ENCODE results near the gene KIT.

The KIT gene

DNA sequence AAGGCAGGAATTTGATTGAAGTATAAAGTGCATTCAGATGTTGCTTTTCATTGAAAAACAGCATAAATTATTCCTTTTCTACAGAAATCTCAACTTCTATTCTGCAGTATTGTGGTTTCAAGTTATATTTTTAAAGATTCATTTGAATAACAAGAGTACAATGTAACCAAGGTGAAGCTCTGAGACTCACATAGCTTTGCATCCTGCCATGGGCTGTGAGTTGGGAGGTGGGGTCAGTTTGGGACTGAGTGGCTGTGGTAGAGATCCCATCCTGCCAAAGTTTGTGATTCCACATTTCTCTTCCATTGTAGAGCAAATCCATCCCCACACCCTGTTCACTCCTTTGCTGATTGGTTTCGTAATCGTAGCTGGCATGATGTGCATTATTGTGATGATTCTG, 69.2 kb downstream of the KIT start:
- no peak overlapping the region for H3K4me3 ChIP-seq (ENCODE audit: severe bottlenecking)
- no peak overlapping the region for H3K27ac ChIP-seq (ENCODE audit: poor library complexity, severe bottlenecking)
- no peaks in the 10 kb centered on the region for H3K4me1 ChIP-seq (ENCODE audit: insufficient read depth, poor library complexity, severe bottlenecking)
- ATAC-seq (ENCODE audit: low read depth) = no peak
- DNase-seq (ENCODE audit: low spot score) = no peak
- no peaks in the 10 kb centered on the region for H3K27me3 ChIP-seq (ENCODE audit: insufficient read depth, poor library complexity, severe bottlenecking)
- TF ChIP-seq CTCF (IDR thresholded peaks at IDR 0.05; ENCODE audit: poor library complexity, severe bottlenecking) = no peak
- H3K9me3 ChIP-seq (ENCODE audit: severe bottlenecking) = no peaks in the 10 kb centered on the region
- no peaks in the 10 kb centered on the region for H3K36me3 ChIP-seq (ENCODE audit: low read depth)

DNA sequence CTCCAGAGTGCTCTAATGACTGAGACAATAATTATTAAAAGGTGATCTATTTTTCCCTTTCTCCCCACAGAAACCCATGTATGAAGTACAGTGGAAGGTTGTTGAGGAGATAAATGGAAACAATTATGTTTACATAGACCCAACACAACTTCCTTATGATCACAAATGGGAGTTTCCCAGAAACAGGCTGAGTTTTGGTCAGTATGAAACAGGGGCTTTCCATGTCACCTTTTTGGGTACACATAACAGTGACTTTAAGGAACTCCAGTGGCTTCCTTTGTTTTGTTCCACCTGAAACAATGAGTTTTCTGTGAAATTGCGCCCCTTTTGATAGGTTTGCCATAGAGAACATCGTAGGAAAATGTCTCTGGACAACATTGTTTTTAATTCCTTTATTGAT, 69.6 kb downstream of the KIT start:
- ATAC-seq (ENCODE audit: low read depth) (no peak), DNase-seq (ENCODE audit: low spot score) (no peak)
- no peak overlapping the region for H3K4me3 ChIP-seq (ENCODE audit: severe bottlenecking)
- no peaks in the 10 kb centered on the region for H3K4me1 ChIP-seq (ENCODE audit: insufficient read depth, poor library complexity, severe bottlenecking)
- H3K27me3 ChIP-seq (ENCODE audit: insufficient read depth, poor library complexity, severe bottlenecking) = no peaks in the 10 kb centered on the region
- no peaks in the 10 kb centered on the region for H3K36me3 ChIP-seq (ENCODE audit: low read depth)
- no peaks in the 10 kb centered on the region for H3K9me3 ChIP-seq (ENCODE audit: severe bottlenecking)
- TF ChIP-seq CTCF (IDR thresholded peaks at IDR 0.05; ENCODE audit: poor library complexity, severe bottlenecking) = no peak
- H3K27ac ChIP-seq (ENCODE audit: poor library complexity, severe bottlenecking) = no peak overlapping the region

DNA sequence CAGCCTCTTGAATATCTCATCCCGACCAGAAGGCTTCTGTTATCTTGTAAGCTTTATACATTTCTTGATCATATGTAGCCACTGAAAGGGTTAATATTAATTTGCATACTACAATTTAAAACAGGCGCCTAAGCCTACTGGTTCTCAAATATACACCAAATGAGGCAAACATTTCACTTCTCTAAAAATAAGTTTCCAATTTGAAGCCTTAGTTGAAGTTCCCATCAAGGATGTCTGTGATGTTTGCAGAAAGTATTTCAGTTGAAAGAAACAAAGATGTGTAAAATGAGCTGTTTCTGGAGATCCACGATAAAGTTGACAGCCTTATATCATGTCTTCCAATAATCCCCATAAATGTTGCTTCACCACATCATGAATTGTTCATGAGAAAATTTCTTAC, 70.6 kb downstream of the KIT start:
- Histone ChIP-seq H3K4me3 (ENCODE audit: severe bottlenecking) (no peak overlapping the region), H3K9me3 (ENCODE audit: severe bottlenecking) (no peaks in the 10 kb centered on the region), H3K27ac (ENCODE audit: poor library complexity, severe bottlenecking) (no peak overlapping the region), H3K27me3 (ENCODE audit: insufficient read depth, poor library complexity, severe bottlenecking) (no peaks in the 10 kb centered on the region), H3K4me1 (ENCODE audit: insufficient read depth, poor library complexity, severe bottlenecking) (no peaks in the 10 kb centered on the region), H3K36me3 (ENCODE audit: low read depth) (no peaks in the 10 kb centered on the region)
- DNase-seq (ENCODE audit: low spot score) = no peak
- ATAC-seq (ENCODE audit: low read depth) = no peak
- TF ChIP-seq CTCF (IDR thresholded peaks at IDR 0.05; ENCODE audit: poor library complexity, severe bottlenecking) = no peak

DNA sequence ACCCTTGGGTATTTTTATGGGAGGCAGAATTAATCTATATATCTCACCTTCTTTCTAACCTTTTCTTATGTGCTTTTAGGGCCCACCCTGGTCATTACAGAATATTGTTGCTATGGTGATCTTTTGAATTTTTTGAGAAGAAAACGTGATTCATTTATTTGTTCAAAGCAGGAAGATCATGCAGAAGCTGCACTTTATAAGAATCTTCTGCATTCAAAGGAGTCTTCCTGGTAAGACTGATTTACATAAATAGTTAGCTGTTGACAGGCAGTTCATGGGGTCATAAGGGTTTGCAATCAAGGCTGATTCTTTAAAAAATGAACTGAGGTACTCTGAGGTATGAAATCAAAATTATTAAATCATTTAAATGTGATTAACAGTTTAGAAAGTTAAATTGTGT, 71.5 kb downstream of the KIT start:
- Histone ChIP-seq H3K27ac (ENCODE audit: poor library complexity, severe bottlenecking) (no peak overlapping the region), H3K4me1 (ENCODE audit: insufficient read depth, poor library complexity, severe bottlenecking) (no peaks in the 10 kb centered on the region), H3K9me3 (ENCODE audit: severe bottlenecking) (no peaks in the 10 kb centered on the region), H3K36me3 (ENCODE audit: low read depth) (no peaks in the 10 kb centered on the region), H3K4me3 (ENCODE audit: severe bottlenecking) (no peak overlapping the region), H3K27me3 (ENCODE audit: insufficient read depth, poor library complexity, severe bottlenecking) (no peaks in the 10 kb centered on the region)
- TF ChIP-seq CTCF (IDR thresholded peaks at IDR 0.05; ENCODE audit: poor library complexity, severe bottlenecking) = no peak
- ATAC-seq (ENCODE audit: low read depth) = no peak
- no peak for DNase-seq (ENCODE audit: low spot score)

- Histone ChIP-seq H3K36me3 (ENCODE audit: low read depth) (no peaks in the 10 kb centered on the region), H3K9me3 (ENCODE audit: severe bottlenecking) (no peaks in the 10 kb centered on the region), H3K4me1 (ENCODE audit: insufficient read depth, poor library complexity, severe bottlenecking) (no peaks in the 10 kb centered on the region), H3K27me3 (ENCODE audit: insufficient read depth, poor library complexity, severe bottlenecking) (no peaks in the 10 kb centered on the region), H3K27ac (ENCODE audit: poor library complexity, severe bottlenecking) (no peak overlapping the region), H3K4me3 (ENCODE audit: severe bottlenecking) (no peak overlapping the region)
- TF ChIP-seq CTCF (IDR thresholded peaks at IDR 0.05; ENCODE audit: poor library complexity, severe bottlenecking) = no peak
- DNase-seq (ENCODE audit: low spot score) (no peak), ATAC-seq (ENCODE audit: low read depth) (no peak)
Observed at GRCh38 chr4:54730581-54730980, 72.8 kb downstream of the KIT start.

All from RWPE2 (cell line).